H54 (cell line): ENCODE data around the gene B3GNT4.
"Not testable (repeated sequence)": the region's sequence is repeated elsewhere in the genome, so short reads cannot be mapped to it uniquely, and the experiment has no call there.

Experiments used
- DNase-seq: peaks from one replicate; pipeline ENCODE4 v3.0.0; 2011; ENCODE audit warnings: low spot score, mixed read lengths; ENCODE audit not compliant: insufficient read length
- FAIRE-seq: peaks from 3 replicates; lab custom pipeline; 2011; peaks lifted over from hg19 to GRCh38; lab: Jason Lieb, UNC
- POLR2A ChIP-seq: IDR thresholded peaks from 2 replicates; pipeline ENCODE4 v1.6.1; 2011; ENCODE audit warnings: low read depth, mild to moderate bottlenecking, low read length

Gene B3GNT4

DNA sequence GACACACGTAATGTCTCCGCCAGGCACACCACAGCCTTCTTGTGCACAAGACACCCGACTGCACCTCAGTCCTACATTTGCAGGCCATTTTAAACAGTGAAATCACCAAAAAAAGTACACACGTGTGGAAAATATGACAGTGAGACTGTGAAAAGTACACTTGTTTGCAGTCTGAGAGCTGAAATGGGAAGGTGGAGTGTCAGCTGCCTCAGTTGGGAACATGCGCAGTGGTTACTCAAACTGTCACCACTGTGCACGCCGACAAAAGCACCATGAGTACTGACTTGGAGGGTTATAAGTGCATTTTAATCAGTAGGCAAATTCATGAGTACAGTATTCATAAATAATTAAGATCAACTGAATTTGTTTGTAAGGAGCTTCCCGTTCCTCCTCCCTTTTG, 47.0 kb downstream of the B3GNT4 start:
- no peak for TF ChIP-seq POLR2A
- no peak for DNase-seq
- no peak for FAIRE-seq

GRCh38 chr12:122258462-122258861, 55.0 kb downstream of the B3GNT4 start:
- not testable (repeated sequence) for DNase-seq, FAIRE-seq
